Measurements from ENCODE around the gene TSPOAP1. TPM values are rescaled to one million over a fixed set of nuclear protein-coding genes. Genes with fewer than 3 reads are reported as not detected.

TSPOAP1 gene
- total RNA-seq, 1 donor from 2014 or later, result 0.79 TPM

DNA sequence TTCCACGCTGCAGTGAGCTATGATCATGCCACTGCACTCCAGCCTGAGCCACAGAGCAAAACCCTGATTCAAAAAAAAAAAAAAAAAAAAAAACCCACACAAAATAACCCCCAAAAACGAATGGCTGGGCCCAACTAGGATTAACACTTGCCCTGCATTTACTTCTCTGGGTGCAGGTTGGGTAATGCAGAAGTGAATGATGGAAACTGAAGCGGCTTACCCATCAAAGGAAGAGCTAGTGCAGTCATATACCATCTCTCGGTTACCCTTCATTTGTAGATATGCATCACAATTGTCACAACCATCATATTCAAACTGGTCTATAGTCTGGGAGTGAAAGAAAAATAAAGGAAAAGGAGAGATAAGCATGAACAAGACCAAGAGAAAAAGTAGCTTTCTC, 22.6 kb upstream of the TSPOAP1 start:
- Histone ChIP-seq H2AFZ (ENCODE audit: low read depth, low read length) (no peak overlapping the region), H3K79me2 (ENCODE audit: insufficient read depth, low read length) (peaks cover 20% of the 10 kb centered on the region), H3K27me3 (ENCODE audit: insufficient read depth, low read length) (peaks cover 3% of the 10 kb centered on the region), H4K20me1 (ENCODE audit: insufficient read depth, low read length) (peaks cover 6% of the 10 kb centered on the region), H3K4me2 (ENCODE audit: low read length) (peak overlapping the region; percentile 90), H3K36me3 (ENCODE audit: insufficient read depth, low read length) (peaks cover 34% of the 10 kb centered on the region), H3K27ac (ENCODE audit: low read depth, low read length) (peak overlapping the region; percentile 76), H3K9me3 (ENCODE audit: insufficient read depth, low read depth, low read length) (no peaks in the 10 kb centered on the region), H3K4me1 (ENCODE audit: insufficient read depth, low read length) (peaks cover 12% of the 10 kb centered on the region), H3K4me3 (ENCODE audit: insufficient read depth, low read depth, low read length) (peak overlapping the region; percentile 91), H3K9ac (ENCODE audit: low read length) (peak overlapping the region; percentile 98)
- H3K27me3 Mint-ChIP-seq (ENCODE audit: low read depth, unreplicated experiment), result peaks cover 1% of the 10 kb centered on the region
- H3K27ac Mint-ChIP-seq (ENCODE audit: unreplicated experiment), result peak overlapping the region; percentile 97
- H3K36me3 Mint-ChIP-seq (ENCODE audit: low read depth, unreplicated experiment), result peaks cover 9% of the 10 kb centered on the region
- peaks cover 2% of the 10 kb centered on the region for H3K4me1 Mint-ChIP-seq (ENCODE audit: low read depth, unreplicated experiment)
- peak overlapping the region; percentile 100 for H3K4me3 Mint-ChIP-seq (ENCODE audit: unreplicated experiment)
- FAIRE-seq (no peak), DNase-seq (ENCODE audit: low read depth) (no peak)
- H3K9me3 Mint-ChIP-seq (ENCODE audit: unreplicated experiment), result no peaks in the 10 kb centered on the region
- TF ChIP-seq EZH2 (IDR thresholded peaks at IDR 0.05; ENCODE audit: insufficient read depth, low read length) (no peak), CTCF (IDR thresholded peaks at IDR 0.05; ENCODE audit: insufficient read depth, low read depth, low read length) (no peak)

DNA sequence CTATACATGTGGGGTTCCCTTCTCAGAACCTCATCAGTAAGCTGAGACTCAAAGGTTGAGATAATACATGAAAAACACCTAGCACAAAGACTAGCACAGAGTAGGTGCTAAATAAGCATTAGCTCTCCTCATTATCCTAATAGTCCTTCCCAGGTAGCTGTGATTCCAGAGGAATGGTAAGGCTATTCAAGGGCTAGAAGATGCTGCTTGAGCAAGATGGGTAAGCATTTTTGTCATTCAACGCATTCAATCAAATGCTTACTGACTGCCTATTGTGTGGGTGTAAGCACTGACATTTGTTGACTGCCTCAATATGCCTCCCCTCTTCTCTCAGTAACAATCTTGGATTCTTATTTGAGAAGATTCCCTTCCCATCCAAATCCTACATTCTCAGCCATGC, 19.4 kb upstream of the TSPOAP1 start:
- FAIRE-seq (no peak), DNase-seq (ENCODE audit: low read depth) (no peak)
- Histone ChIP-seq H3K9me3 (ENCODE audit: insufficient read depth, low read depth, low read length) (no peaks in the 10 kb centered on the region), H2AFZ (ENCODE audit: low read depth, low read length) (no peak overlapping the region), H3K27me3 (ENCODE audit: insufficient read depth, low read length) (no peaks in the 10 kb centered on the region), H3K9ac (ENCODE audit: low read length) (no peak overlapping the region), H4K20me1 (ENCODE audit: insufficient read depth, low read length) (peaks cover 6% of the 10 kb centered on the region), H3K4me2 (ENCODE audit: low read length) (no peak overlapping the region), H3K36me3 (ENCODE audit: insufficient read depth, low read length) (peaks cover 53% of the 10 kb centered on the region), H3K4me1 (ENCODE audit: insufficient read depth, low read length) (peaks cover 10% of the 10 kb centered on the region), H3K27ac (ENCODE audit: low read depth, low read length) (no peak overlapping the region), H3K4me3 (ENCODE audit: insufficient read depth, low read depth, low read length) (no peak overlapping the region), H3K79me2 (ENCODE audit: insufficient read depth, low read length) (peaks cover 20% of the 10 kb centered on the region)
- H3K27ac Mint-ChIP-seq (ENCODE audit: unreplicated experiment), result no peak overlapping the region
- no peak overlapping the region for H3K4me3 Mint-ChIP-seq (ENCODE audit: unreplicated experiment)
- peaks cover 8% of the 10 kb centered on the region for H3K4me1 Mint-ChIP-seq (ENCODE audit: low read depth, unreplicated experiment)
- H3K27me3 Mint-ChIP-seq (ENCODE audit: low read depth, unreplicated experiment), result no peaks in the 10 kb centered on the region
- H3K36me3 Mint-ChIP-seq (ENCODE audit: low read depth, unreplicated experiment), result peaks cover 18% of the 10 kb centered on the region
- H3K9me3 Mint-ChIP-seq (ENCODE audit: unreplicated experiment), result no peaks in the 10 kb centered on the region
- TF ChIP-seq CTCF (IDR thresholded peaks at IDR 0.05; ENCODE audit: insufficient read depth, low read depth, low read length) (no peak), EZH2 (IDR thresholded peaks at IDR 0.05; ENCODE audit: insufficient read depth, low read length) (no peak)

GRCh38 chr17:58345500-58345899, 16.9 kb upstream of the TSPOAP1 start:
- H3K27ac Mint-ChIP-seq (ENCODE audit: unreplicated experiment), result no peak overlapping the region
- peaks cover 6% of the 10 kb centered on the region for H4K20me1 ChIP-seq (ENCODE audit: insufficient read depth, low read length)
- no peak overlapping the region for H3K9ac ChIP-seq (ENCODE audit: low read length)
- H3K36me3 Mint-ChIP-seq (ENCODE audit: low read depth, unreplicated experiment), result peaks cover 18% of the 10 kb centered on the region
- H3K4me2 ChIP-seq (ENCODE audit: low read length), result no peak overlapping the region
- no peaks in the 10 kb centered on the region for H3K9me3 Mint-ChIP-seq (ENCODE audit: unreplicated experiment)
- H3K4me1 ChIP-seq (ENCODE audit: insufficient read depth, low read length), result no peaks in the 10 kb centered on the region
- H3K4me3 Mint-ChIP-seq (ENCODE audit: unreplicated experiment), result no peak overlapping the region
- H3K79me2 ChIP-seq (ENCODE audit: insufficient read depth, low read length), result peaks cover 6% of the 10 kb centered on the region
- no peaks in the 10 kb centered on the region for H3K27me3 ChIP-seq (ENCODE audit: insufficient read depth, low read length)
- H2AFZ ChIP-seq (ENCODE audit: low read depth, low read length), result no peak overlapping the region
- DNase-seq (ENCODE audit: low read depth), result no peak
- no peak overlapping the region for H3K27ac ChIP-seq (ENCODE audit: low read depth, low read length)
- H3K9me3 ChIP-seq (ENCODE audit: insufficient read depth, low read depth, low read length), result no peaks in the 10 kb centered on the region
- peaks cover 6% of the 10 kb centered on the region for H3K4me1 Mint-ChIP-seq (ENCODE audit: low read depth, unreplicated experiment)
- H3K4me3 ChIP-seq (ENCODE audit: insufficient read depth, low read depth, low read length), result no peak overlapping the region
- H3K36me3 ChIP-seq (ENCODE audit: insufficient read depth, low read length), result peaks cover 53% of the 10 kb centered on the region
- FAIRE-seq, result no peak
- H3K27me3 Mint-ChIP-seq (ENCODE audit: low read depth, unreplicated experiment), result no peaks in the 10 kb centered on the region
- TF ChIP-seq EZH2 (IDR thresholded peaks at IDR 0.05; ENCODE audit: insufficient read depth, low read length) (no peak), CTCF (IDR thresholded peaks at IDR 0.05; ENCODE audit: insufficient read depth, low read depth, low read length) (no peak)
